DMS153 treated with DMSO at 0.1 percent for 48 hours (cell line): ENCODE data around the gene TMEM176A.

ENCODE experiments used
- DNase-seq: peaks from one replicate; lab custom pipeline; 2025; ENCODE audit not compliant: unreplicated experiment; lab: John Stamatoyannopoulos, UW

Gene TMEM176A

DNA sequence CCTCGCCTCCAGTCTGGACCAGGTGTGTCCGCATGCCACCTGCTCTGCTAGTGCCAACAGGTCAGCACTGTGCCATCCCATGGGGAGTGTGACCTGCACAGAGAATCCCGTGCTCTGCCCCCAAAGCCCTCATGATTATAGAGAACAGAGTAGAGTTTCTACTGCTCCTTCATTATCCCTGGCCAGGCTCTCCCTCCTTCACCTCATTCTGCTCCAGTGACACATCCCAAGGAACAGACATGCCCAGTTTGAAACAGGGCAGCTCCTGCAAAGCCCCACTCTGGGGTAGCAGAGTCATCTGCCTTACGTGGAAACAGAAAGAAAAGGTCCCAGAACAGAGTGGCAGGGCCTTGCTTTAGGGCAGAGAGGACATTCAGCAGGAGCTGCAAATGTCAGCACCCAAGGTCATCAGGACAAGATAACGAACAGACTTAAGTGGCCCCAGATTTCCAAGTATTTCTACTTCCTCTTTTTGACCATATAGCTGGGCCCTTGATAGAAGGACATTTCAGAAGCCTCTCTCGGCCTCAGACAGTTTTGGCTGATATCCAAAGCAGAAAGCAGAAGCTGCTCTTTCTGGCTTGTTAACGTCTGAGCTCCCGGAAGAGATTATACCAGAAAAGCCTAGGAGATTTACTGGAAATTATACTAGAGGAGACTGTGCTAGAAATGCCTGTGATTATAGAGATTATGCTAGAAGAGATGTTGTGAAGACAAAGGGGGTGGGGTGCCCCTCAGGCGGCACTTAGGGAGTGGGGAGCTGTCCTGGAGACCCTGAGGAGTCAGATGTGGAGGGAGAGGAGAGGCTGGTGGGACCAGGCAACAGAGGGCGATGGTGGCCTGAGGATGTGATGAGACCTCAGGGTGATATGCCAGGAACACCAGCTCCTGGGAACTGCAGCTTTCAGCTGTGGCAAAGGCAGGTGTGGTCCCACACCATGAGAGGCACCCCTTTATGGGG lies 13.0 kb upstream of the TMEM176A start:
- peak; percentile 71 for DNase-seq

DNA sequence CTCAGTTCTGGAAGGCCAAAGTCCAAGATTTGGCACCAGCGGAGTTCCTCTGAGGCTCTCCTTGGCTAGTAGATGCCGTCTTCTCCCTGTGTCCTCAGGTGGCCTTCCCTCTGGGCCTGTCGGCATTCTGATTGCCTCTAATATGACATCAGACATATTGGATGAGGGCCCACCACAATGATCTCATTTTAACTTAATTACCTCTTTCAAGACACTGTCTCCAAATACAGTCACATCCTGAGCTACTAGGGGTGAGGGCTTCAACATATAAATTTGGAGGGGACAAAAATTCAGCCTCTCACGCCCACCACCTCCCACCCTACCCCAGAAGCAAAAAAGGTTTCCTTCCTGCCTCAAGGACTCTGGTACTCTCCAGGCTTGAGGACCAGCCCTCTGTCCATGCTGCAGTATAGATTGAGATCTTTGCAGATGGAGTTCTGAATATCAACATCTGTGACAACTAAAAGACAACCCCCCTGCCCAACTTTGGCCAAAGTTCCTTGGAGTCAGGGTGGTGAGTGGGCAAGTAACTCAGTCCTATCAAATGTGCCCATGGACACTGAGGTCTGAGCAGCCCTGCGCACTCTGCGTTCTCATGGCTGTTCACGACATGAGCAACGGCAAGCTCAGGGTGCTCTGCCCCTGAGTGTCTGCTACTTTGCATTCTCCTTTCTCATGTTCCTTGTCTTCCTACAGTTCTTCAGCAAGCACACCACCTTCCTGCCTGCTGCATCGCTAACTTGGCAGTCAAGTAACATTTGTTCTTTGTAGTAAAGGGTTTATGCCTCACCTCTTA lies 11.9 kb upstream of the TMEM176A start:
- DNase-seq, result no peak

- no peak for DNase-seq
Observed at GRCh38 chr7:150790416-150791075, 10.0 kb upstream of the TMEM176A start.

DNA sequence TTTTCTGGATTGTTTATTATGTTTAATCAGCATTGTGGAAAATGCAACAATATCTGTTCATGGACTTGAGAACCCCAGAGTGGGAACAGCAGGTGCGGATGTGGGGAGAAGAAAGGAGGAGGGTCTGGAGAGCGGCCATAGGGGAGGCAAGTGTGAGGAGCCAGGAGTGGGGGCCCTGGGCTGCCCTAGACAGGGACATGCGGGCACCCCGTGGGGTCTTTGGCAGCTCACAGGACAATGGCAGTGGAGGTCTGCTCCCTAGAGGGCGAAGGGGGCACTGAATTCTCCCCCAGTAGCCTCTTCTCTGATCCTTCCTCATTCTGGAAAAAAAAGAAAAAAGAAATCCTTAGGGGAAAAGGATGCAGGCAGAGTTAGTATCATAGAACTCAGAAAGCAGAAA lies 9.3 kb upstream of the TMEM176A start:
- DNase-seq, result no peak

GRCh38 chr7:150791746-150792452 lies 8.7 kb upstream of the TMEM176A start:
- DNase-seq, result no peak

DNA sequence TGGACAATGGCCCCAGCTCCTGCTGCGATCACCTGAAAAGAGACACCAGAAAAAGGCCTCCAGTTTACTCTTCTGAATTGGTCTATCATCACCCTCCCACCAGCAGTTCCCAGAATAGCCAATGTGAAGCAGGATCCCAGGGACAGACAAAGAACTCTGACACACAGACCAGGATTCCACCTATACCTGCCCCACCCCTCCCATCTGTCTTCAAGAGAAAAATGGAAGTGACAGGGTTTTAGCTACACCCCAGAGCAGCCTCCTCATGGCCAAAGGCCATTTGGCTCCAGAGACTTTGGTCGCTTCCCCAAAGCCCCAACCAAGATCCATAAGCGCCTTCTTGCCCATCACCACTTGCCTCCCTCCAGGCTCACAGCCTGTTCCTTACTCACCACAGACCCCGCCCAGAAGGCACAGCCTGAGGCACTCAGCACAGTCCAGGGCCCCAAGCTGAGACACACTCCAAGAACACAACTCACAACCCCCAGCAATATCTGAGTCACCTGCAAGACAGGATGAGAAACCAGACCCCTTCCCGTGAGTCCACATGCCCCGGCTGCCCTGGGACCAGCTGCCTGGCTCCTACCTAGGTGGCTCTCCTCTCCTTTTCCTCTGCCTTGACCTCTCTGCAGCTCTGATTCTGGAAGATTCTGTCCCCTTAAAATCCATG lies 6.9 kb upstream of the TMEM176A start:
- no peak for DNase-seq

- DNase-seq, result no peak
Observed at GRCh38 chr7:150797661-150798060, 2.9 kb upstream of the TMEM176A start.

DNA sequence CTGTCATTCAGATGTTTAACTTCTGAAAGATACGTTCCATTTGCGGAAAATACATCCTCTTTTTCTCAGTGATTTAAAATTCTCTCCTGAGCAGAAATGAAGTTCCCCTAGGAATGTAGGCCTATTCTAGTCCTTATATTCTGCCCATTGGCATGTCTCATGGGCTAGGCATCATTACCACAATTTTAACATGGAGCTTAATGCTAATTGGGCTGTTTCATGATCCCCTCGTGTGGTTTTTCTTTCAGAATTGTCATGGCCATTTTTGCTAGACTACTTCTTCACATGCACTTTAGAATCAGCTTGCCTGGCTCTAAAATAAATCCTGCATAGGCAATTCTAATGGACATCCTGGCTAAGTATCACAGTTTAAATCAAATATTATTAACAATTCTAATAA lies 1.4 kb upstream of the TMEM176A start:
- DNase-seq, result no peak

DNA sequence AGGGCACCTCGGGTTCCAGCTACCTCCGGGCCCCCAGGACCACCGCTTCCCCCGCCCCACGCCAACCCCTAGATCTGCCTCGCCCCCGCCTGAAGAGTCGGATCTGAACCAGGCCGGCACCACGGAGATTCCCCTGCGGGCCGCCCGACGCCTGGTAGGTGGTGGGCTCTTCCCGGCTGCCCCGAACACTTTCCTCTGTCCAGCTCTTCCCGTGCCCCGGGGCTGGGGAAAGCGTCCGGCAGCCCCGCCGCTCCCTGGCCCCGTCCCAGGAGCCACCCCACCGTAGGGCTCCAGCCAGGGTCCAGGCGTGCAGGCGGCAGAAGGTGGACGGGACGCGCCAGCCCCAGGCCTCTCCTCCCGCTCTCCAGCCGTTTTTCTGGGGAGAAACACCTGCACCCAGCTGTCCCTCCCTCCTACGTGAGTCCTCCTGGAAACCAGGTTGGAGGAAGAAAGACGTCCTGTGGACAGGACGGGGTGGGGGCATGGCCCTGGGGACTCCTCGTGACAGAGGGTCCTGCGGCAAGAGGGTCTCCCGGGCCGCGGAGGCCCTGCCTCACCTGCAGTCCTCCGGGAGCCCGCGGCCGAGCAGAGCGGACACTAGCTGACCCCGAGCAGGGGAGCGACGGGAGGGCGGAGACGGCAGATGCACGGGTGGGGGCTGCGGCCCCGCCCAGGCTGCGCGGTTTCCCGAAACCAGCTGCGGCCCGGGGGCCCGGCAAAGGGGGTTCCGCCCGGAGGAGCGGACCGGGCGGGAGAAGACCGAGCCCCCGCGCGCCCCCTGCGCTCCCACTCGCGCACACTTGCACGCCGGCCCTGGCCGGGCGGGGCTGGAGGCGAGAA lies 608 bp upstream of the TMEM176A start, which contains the start of gene TMEM176B:
Gene TMEM176B (minus strand): TSS at position 624 of the 840 bp plus-strand sequence. CDS start 3,795 bp downstream, outside the sequence.
- no peak for DNase-seq

- DNase-seq, result no peak
Observed at GRCh38 chr7:150801242-150801945, 825 bp downstream of the TMEM176A start.

DNA sequence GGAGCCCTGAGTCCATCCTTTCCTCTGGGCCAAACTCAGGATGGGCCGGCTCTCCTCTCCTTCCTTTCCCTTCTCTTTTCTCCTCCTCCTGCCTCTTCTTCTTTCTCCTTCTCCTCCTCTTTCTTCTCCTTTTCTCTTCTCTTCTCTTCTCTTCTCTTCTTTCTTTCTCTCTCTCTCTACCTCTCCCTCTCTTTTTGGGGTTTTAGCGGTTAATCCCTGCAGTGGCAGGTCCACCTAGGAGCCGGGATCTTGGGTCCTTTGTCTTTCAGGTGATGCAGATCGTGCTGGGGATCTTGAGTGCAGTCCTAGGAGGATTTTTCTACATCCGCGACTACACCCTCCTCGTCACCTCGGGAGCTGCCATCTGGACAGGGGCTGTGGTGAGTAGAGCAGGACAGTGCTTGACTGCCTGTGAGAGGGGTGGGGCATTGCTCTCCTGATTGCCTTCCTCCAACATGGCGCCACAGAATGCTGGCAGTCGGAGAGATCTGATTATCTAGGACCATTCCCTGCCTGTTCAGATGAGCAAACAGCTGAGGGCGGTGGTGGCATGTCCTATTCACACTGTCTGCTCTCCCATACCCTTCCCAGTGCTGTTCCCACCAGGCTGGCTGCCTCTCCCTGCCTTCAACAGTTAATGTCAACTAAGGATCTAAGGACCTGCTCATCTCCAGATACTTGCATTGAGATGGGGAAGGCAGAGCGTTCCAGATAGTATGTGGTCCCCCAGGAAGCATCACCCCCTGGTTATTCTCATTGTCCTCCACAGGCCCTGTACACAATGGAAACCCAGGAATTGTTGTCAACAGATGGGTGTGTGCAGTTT lies 1.6 kb downstream of the TMEM176A start:
- DNase-seq, result peak; percentile 65

DNA sequence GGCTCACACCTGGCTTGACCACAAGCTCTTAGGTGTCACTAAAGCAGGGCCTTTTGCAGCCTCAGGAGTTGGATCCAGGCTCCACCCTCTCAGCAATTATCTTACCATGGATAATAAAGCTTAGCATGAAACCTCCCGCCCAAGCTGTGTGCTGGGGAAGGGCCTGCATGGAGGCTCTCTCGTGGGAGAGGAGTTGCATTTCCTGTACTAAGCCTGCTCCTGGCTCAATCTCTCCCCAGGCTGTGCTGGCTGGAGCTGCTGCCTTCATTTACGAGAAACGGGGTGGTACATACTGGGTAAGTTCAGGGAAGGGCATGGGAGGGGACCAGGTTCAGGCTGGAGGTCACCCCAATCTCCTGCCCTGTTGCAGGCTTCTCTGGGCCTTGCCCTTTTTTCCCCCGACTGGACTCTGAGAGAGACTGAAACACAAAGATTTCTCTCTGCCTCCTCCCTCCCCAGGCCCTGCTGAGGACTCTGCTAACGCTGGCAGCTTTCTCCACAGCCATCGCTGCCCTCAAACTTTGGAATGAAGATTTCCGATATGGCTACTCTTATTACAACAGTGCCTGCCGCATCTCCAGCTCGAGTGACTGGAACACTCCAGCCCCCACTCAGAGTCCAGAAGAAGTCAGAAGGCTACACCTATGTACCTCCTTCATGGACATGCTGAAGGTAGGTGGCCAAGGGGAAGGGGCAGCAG lies 2.7 kb downstream of the TMEM176A start:
- DNase-seq, result peak; percentile 56

DNA sequence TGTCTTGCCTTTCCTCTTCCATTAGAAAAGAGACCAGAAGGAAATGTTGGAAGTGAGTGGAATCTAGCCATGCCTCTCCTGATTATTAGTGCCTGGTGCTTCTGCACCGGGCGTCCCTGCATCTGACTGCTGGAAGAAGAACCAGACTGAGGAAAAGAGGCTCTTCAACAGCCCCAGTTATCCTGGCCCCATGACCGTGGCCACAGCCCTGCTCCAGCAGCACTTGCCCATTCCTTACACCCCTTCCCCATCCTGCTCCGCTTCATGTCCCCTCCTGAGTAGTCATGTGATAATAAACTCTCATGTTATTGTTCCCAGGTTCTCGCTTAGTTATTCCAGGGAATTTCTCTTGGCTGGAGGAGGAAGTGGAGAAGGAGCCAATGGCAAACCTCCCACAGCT lies 4.2 kb downstream of the TMEM176A start:
- no peak for DNase-seq

DNA sequence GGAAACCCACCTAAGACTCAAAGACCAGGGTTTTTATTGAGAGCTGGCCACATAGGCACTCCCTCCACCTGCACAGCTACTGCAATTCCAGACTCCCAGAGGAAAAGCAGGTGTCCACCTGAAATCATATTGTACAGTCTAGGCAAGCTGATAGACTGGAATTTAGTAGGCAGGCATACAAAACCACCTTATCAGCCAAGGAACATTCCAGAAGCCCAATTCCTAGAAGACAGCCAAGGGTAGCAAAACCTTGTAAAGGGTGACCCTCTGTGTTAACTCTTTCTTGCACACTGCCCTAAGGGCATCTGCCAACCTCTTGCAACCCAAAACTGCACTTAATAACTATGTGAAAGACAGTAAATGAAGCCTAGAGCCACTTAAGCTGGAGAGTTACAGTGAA lies 5.3 kb downstream of the TMEM176A start:
- no peak for DNase-seq

DNA sequence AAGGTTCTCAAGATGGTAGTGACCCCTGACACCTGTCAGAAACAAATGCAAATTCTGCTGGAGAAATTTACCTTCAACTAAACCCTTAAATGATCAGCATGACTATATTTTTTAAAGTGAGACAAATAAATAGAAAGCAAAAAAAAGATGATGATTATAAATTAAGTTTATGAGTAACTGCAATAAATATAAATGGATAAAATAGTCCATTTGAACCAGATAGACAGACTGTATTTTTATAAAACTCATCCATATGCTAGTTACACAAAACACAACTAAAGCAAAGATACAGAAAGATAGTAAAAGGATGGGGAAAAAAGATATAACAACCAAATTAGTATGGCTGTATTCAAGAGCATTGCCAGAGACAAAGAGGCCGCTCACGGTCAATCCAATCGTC lies 5.9 kb downstream of the TMEM176A start:
- no peak for DNase-seq

GRCh38 chr7:150806863-150807262 lies 6.3 kb downstream of the TMEM176A start:
- no peak for DNase-seq
